Measurements from ENCODE around the gene C1orf56.

Gene C1orf56

GRCh38 chr1:151049458-151049857 lies 1.9 kb downstream of the C1orf56 start:
- DNase-seq (ENCODE audit: low read depth, low spot score), result no peak
- H3K27ac ChIP-seq (ENCODE audit: low read length), result no peak overlapping the region
- no CpG with 5 or more reads among the region's 5 CpGs for WGBS (ENCODE audit: insufficient coverage, insufficient read length)
- H3K9me3 ChIP-seq (ENCODE audit: control insufficient read depth, insufficient read depth, low read length), result no peaks in the 10 kb centered on the region
- H3K36me3 ChIP-seq (ENCODE audit: control insufficient read depth, insufficient read depth, low read length), result peaks cover 11% of the 10 kb centered on the region; the same call in 1 of the 2 replicates
- no peak overlapping the region for H3K4me3 ChIP-seq (ENCODE audit: low read length)
- H3K27me3 ChIP-seq (ENCODE audit: control insufficient read depth, insufficient read depth, low read length), result no peaks in the 10 kb centered on the region
- H3K4me1 ChIP-seq (ENCODE audit: control insufficient read depth, insufficient read depth, low read length), result no peaks in the 10 kb centered on the region

GRCh38 chr1:151050051-151050688 lies 2.6 kb downstream of the C1orf56 start:
- no CpG with 5 or more reads among the region's 2 CpGs for WGBS (ENCODE audit: insufficient coverage, insufficient read length)

GRCh38 chr1:151051356-151052009 lies 3.9 kb downstream of the C1orf56 start:
- Histone ChIP-seq H3K27ac (ENCODE audit: low read length) (no peak overlapping the region), H3K27me3 (ENCODE audit: control insufficient read depth, insufficient read depth, low read length) (no peaks in the 10 kb centered on the region), H3K9me3 (ENCODE audit: control insufficient read depth, insufficient read depth, low read length) (no peaks in the 10 kb centered on the region), H3K4me3 (ENCODE audit: low read length) (no peak overlapping the region), H3K4me1 (ENCODE audit: control insufficient read depth, insufficient read depth, low read length) (no peaks in the 10 kb centered on the region), H3K36me3 (ENCODE audit: control insufficient read depth, insufficient read depth, low read length) (peaks cover 24% of the 10 kb centered on the region; the same call in 1 of the 2 replicates)
- no peak for DNase-seq (ENCODE audit: low read depth, low spot score)
- WGBS (ENCODE audit: insufficient coverage, insufficient read length), result no CpG with 5 or more reads among the region's 2 CpGs

More at GRCh38 chr1:151050051-151050688, 2.6 kb downstream of the C1orf56 start:
- H3K4me1 ChIP-seq (ENCODE audit: control insufficient read depth, insufficient read depth, low read length), result no peaks in the 10 kb centered on the region
- no peak overlapping the region for H3K27ac ChIP-seq (ENCODE audit: low read length)
- H3K36me3 ChIP-seq (ENCODE audit: control insufficient read depth, insufficient read depth, low read length), result peaks cover 16% of the 10 kb centered on the region; the same call in 1 of the 2 replicates
- no peaks in the 10 kb centered on the region for H3K27me3 ChIP-seq (ENCODE audit: control insufficient read depth, insufficient read depth, low read length)
- DNase-seq (ENCODE audit: low read depth, low spot score), result no peak
- H3K4me3 ChIP-seq (ENCODE audit: low read length), result no peak overlapping the region
- H3K9me3 ChIP-seq (ENCODE audit: control insufficient read depth, insufficient read depth, low read length), result no peaks in the 10 kb centered on the region

GRCh38 chr1:151054971-151055547 lies 7.5 kb downstream of the C1orf56 start:
- no peaks in the 10 kb centered on the region for H3K9me3 ChIP-seq (ENCODE audit: control insufficient read depth, insufficient read depth, low read length)
- H3K36me3 ChIP-seq (ENCODE audit: control insufficient read depth, insufficient read depth, low read length), result peaks cover 27% of the 10 kb centered on the region; the same call in 1 of the 2 replicates
- no peak overlapping the region for H3K4me3 ChIP-seq (ENCODE audit: low read length)
- no CpG with 5 or more reads among the region's 4 CpGs for WGBS (ENCODE audit: insufficient coverage, insufficient read length)
- no peaks in the 10 kb centered on the region for H3K27me3 ChIP-seq (ENCODE audit: control insufficient read depth, insufficient read depth, low read length)
- peaks cover 1% of the 10 kb centered on the region; the same call in 1 of the 2 replicates for H3K4me1 ChIP-seq (ENCODE audit: control insufficient read depth, insufficient read depth, low read length)
- no peak overlapping the region for H3K27ac ChIP-seq (ENCODE audit: low read length)
- DNase-seq (ENCODE audit: low read depth, low spot score), result no peak

- no CpG with 5 or more reads among the region's 2 CpGs for WGBS (ENCODE audit: insufficient coverage, insufficient read length)
- no peak overlapping the region for H3K27ac ChIP-seq (ENCODE audit: low read length)
- no peaks in the 10 kb centered on the region for H3K27me3 ChIP-seq (ENCODE audit: control insufficient read depth, insufficient read depth, low read length)
- peaks cover 1% of the 10 kb centered on the region; the same call in 1 of the 2 replicates for H3K4me1 ChIP-seq (ENCODE audit: control insufficient read depth, insufficient read depth, low read length)
- no peak overlapping the region for H3K4me3 ChIP-seq (ENCODE audit: low read length)
- H3K9me3 ChIP-seq (ENCODE audit: control insufficient read depth, insufficient read depth, low read length), result no peaks in the 10 kb centered on the region
- peaks cover 27% of the 10 kb centered on the region; the same call in 1 of the 2 replicates for H3K36me3 ChIP-seq (ENCODE audit: control insufficient read depth, insufficient read depth, low read length)
- no peak for DNase-seq (ENCODE audit: low read depth, low spot score)
These were observed 8.0 kb downstream of the C1orf56 start for GRCh38 chr1:151055581-151055980.

GRCh38 chr1:151056149-151056548 lies 8.6 kb downstream of the C1orf56 start:
- Histone ChIP-seq H3K36me3 (ENCODE audit: control insufficient read depth, insufficient read depth, low read length) (peaks cover 27% of the 10 kb centered on the region; the same call in 1 of the 2 replicates), H3K4me3 (ENCODE audit: low read length) (no peak overlapping the region), H3K27me3 (ENCODE audit: control insufficient read depth, insufficient read depth, low read length) (no peaks in the 10 kb centered on the region), H3K27ac (ENCODE audit: low read length) (no peak overlapping the region), H3K4me1 (ENCODE audit: control insufficient read depth, insufficient read depth, low read length) (peaks cover 1% of the 10 kb centered on the region; the same call in 1 of the 2 replicates), H3K9me3 (ENCODE audit: control insufficient read depth, insufficient read depth, low read length) (no peaks in the 10 kb centered on the region)
- no CpG with 5 or more reads among the region's 2 CpGs for WGBS (ENCODE audit: insufficient coverage, insufficient read length)
- no peak for DNase-seq (ENCODE audit: low read depth, low spot score)

- peaks cover 22% of the 10 kb centered on the region; the same call in 1 of the 2 replicates for H3K36me3 ChIP-seq (ENCODE audit: control insufficient read depth, insufficient read depth, low read length)
- no peaks in the 10 kb centered on the region for H3K9me3 ChIP-seq (ENCODE audit: control insufficient read depth, insufficient read depth, low read length)
- H3K27me3 ChIP-seq (ENCODE audit: control insufficient read depth, insufficient read depth, low read length), result no peaks in the 10 kb centered on the region
- WGBS (ENCODE audit: insufficient coverage, insufficient read length), result no CpG with 5 or more reads among the region's 10 CpGs
- H3K4me1 ChIP-seq (ENCODE audit: control insufficient read depth, insufficient read depth, low read length), result peaks cover 1% of the 10 kb centered on the region; the same call in 1 of the 2 replicates
- no peak overlapping the region for H3K27ac ChIP-seq (ENCODE audit: low read length)
- DNase-seq (ENCODE audit: low read depth, low spot score), result no peak
- H3K4me3 ChIP-seq (ENCODE audit: low read length), result peak overlapping the region; percentile 97
These were observed 11.1 kb downstream of the C1orf56 start for GRCh38 chr1:151058692-151059091.

GRCh38 chr1:151059109-151060006 lies 11.8 kb downstream of the C1orf56 start, which contains the start of gene CDC42SE1:
Gene CDC42SE1 (minus strand): TSS chr1:151059622. CDS start chr1:151055730, 3,892 bp downstream.
- no peaks in the 10 kb centered on the region for H3K27me3 ChIP-seq (ENCODE audit: control insufficient read depth, insufficient read depth, low read length)
- H3K27ac ChIP-seq (ENCODE audit: low read length), result no peak within 1 kb of the TSS
- H3K4me1 ChIP-seq (ENCODE audit: control insufficient read depth, insufficient read depth, low read length), result peaks cover 1% of the 10 kb centered on the region; the same call in 1 of the 2 replicates
- H3K36me3 ChIP-seq (ENCODE audit: control insufficient read depth, insufficient read depth, low read length), result peaks cover 16% of the 10 kb centered on the region; the same call in 1 of the 2 replicates
- H3K4me3 ChIP-seq (ENCODE audit: low read length), result peak within 1 kb of the TSS; percentile 97
- H3K9me3 ChIP-seq (ENCODE audit: control insufficient read depth, insufficient read depth, low read length), result no peaks in the 10 kb centered on the region
- no CpG with 5 or more reads among the region's 58 CpGs for WGBS (ENCODE audit: insufficient coverage, insufficient read length)
- no peak for DNase-seq (ENCODE audit: low read depth, low spot score)

- DNase-seq (ENCODE audit: low read depth, low spot score), result no peak
- Histone ChIP-seq H3K9me3 (ENCODE audit: control insufficient read depth, insufficient read depth, low read length) (no peaks in the 10 kb centered on the region), H3K4me1 (ENCODE audit: control insufficient read depth, insufficient read depth, low read length) (peaks cover 1% of the 10 kb centered on the region; the same call in 1 of the 2 replicates), H3K4me3 (ENCODE audit: low read length) (peak within 1 kb of the TSS; percentile 97), H3K36me3 (ENCODE audit: control insufficient read depth, insufficient read depth, low read length) (peaks cover 11% of the 10 kb centered on the region; the same call in 1 of the 2 replicates), H3K27me3 (ENCODE audit: control insufficient read depth, insufficient read depth, low read length) (no peaks in the 10 kb centered on the region), H3K27ac (ENCODE audit: low read length) (no peak within 1 kb of the TSS)
- no CpG with 5 or more reads among the region's 15 CpGs for WGBS (ENCODE audit: insufficient coverage, insufficient read length)
These were observed 12.6 kb downstream of the C1orf56 start, which contains the start of gene MLLT11 for GRCh38 chr1:151060007-151060656. Gene MLLT11 (plus strand): TSS chr1:151060397. CDS start chr1:151067225, 6,828 bp downstream.
